ENCODE measurements around the gene GREM1.

The GREM1 gene

GRCh38 chr15:32732574-32733157 is 14.9 kb downstream of the GREM1 start:
- DNase-seq, result no peak

- DNase-seq, result no peak
These were observed 15.5 kb downstream of the GREM1 start for GRCh38 chr15:32733281-32733680.

GRCh38 chr15:32735989-32736700 is 18.3 kb downstream of the GREM1 start:
- DNase-seq, result no peak

- DNase-seq, result no peak
These were observed 18.9 kb downstream of the GREM1 start for GRCh38 chr15:32736701-32737061.

- DNase-seq, result no peak
These were observed 19.5 kb downstream of the GREM1 start for GRCh38 chr15:32737304-32737703.

- DNase-seq, result no peak
These were observed 20.9 kb downstream of the GREM1 start for GRCh38 chr15:32738666-32739065.

- DNase-seq, result no peak
These were observed 21.8 kb downstream of the GREM1 start for GRCh38 chr15:32739522-32740063.

- DNase-seq, result no peak
These were observed 25.8 kb downstream of the GREM1 start for GRCh38 chr15:32743411-32744140.

- no peak for DNase-seq
These were observed 28.5 kb downstream of the GREM1 start for GRCh38 chr15:32746116-32746857.

GRCh38 chr15:32747921-32748342 is 30.1 kb downstream of the GREM1 start:
- no peak for DNase-seq

GRCh38 chr15:32750979-32751378 is 33.2 kb downstream of the GREM1 start:
- DNase-seq, result no peak

GRCh38 chr15:32757426-32757825 is 39.6 kb downstream of the GREM1 start:
- DNase-seq, result no peak

GRCh38 chr15:32763295-32763694 is 45.5 kb downstream of the GREM1 start:
- DNase-seq, result no peak

GRCh38 chr15:32765236-32765635 is 47.4 kb downstream of the GREM1 start:
- DNase-seq, result no peak

GRCh38 chr15:32766101-32766500 is 48.3 kb downstream of the GREM1 start:
- no peak for DNase-seq

GRCh38 chr15:32767236-32767635 is 49.4 kb downstream of the GREM1 start:
- no peak for DNase-seq

- DNase-seq, result no peak
These were observed 56.2 kb downstream of the GREM1 start for GRCh38 chr15:32774022-32774421.

GRCh38 chr15:32775103-32775502 is 57.3 kb downstream of the GREM1 start:
- DNase-seq, result no peak

GRCh38 chr15:32778391-32779176 is 60.8 kb downstream of the GREM1 start:
- no peak for DNase-seq

- no peak for DNase-seq
These were observed 64.0 kb downstream of the GREM1 start for GRCh38 chr15:32781781-32782180.

GRCh38 chr15:32784581-32784980 is 66.8 kb downstream of the GREM1 start:
- DNase-seq, result no peak

GRCh38 chr15:32786906-32787305 is 69.1 kb downstream of the GREM1 start:
- no peak for DNase-seq
